Mesothelial cell of epicardium (in vitro differentiated cells): ENCODE data around the gene INSL3. TPM values are rescaled to one million over a fixed set of nuclear protein-coding genes. Genes with fewer than 3 reads are reported as not detected.
A peak's percentile ranks its signal among the peaks of the same experiment; 100 is the strongest.

Experiments
- DNase-seq, 2 experiments: peaks; one replicate each; pipeline ENCODE4 v3.0.0; 2021; ENCODE audit warnings: low spot score in 2 of 2; ENCODE audit not compliant: unreplicated experiment in 2 of 2
- H3K27ac Mint-ChIP-seq: 2 replicates; pipeline ENCODE4 v1.8.0; 2021; ENCODE audit warnings: mixed read lengths
- H3K27me3 Mint-ChIP-seq: 2 replicates; pipeline ENCODE4 v1.8.0; 2021; ENCODE audit warnings: low read depth, mixed read lengths
- H3K36me3 Mint-ChIP-seq: 2 replicates; pipeline ENCODE4 v1.8.0; 2021; ENCODE audit warnings: mixed read lengths
- H3K4me1 Mint-ChIP-seq: 2 replicates; pipeline ENCODE4 v1.8.0; 2021; ENCODE audit warnings: mixed read lengths
- H3K4me3 Mint-ChIP-seq: 2 replicates; pipeline ENCODE4 v1.8.0; 2021; ENCODE audit warnings: mild to moderate bottlenecking, moderate library complexity, mixed read lengths
- H3K9me3 Mint-ChIP-seq: 2 replicates; pipeline ENCODE4 v1.8.0; 2021; ENCODE audit warnings: mixed read lengths
- total RNA-seq: library from RNA; stranded (reverse); gene quantifications from 3 replicates; pipeline ENCODE4 v1.2.1, GENCODE V29; 2021
- TF ChIP-seq, protein P1 (sequence below): fragments of 200-600 bp; sonication (generic); IDR thresholded peaks from one replicate; pipeline ENCODE4 v1.5.0; 2021; ENCODE audit warnings: antibody characterized with exemption; ENCODE audit not compliant: unreplicated experiment

Gene INSL3
- total RNA-seq, 1 donor from 2014 or later: 0.92 TPM

DNA sequence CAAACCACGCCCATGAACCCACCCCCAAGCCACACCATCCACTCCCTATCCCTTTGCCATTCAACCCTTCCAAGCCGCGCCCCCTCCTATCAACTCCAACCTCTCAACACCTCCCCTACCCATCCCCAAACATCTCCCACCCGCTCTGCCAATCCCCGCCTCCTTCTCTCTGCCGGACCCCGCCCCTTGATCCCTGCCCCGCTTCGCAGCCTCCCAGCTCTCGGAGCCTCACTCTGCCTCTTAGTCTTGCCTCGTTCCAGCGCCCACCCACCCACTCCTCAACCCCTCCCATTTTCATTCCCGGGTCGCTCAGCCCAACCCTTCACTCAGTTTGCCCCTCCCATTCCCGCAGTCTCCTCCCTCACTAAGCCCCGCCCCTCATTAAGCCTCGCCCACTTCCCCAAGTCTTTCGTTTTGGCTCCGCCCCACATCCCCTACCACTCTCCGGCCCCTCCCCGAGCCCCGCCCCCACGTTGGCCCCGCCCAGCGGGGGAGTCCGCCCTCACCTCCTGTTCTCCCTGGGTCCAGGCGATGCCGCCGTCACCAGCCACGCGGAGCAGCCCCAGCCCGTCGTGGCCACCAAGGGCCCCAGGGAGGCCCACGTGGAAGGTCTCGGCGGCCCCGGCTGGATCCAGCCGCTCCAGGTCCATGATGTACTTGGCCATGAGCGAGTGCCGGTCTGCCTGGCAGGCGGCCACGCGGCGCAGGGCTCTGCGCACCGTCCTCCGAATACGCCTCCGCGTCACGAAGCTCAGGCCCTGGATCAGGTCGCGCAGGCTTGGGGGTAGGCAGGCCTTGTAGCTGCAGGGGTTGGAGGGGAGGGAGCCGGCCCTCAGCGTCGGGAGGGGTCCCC, 20.7 kb upstream of the INSL3 start:
- Mint-ChIP-seq H3K4me3 (peak overlapping the region; percentile 62), H3K27ac (peak overlapping the region; percentile 12), H3K27me3 (peaks cover 51% of the 10 kb centered on the region), H3K36me3 (no peaks in the 10 kb centered on the region), H3K9me3 (no peaks in the 10 kb centered on the region), H3K4me1 (peaks cover 3% of the 10 kb centered on the region)
- DNase-seq: peak; percentile 88 to 89
- TF ChIP-seq, protein P1, sequence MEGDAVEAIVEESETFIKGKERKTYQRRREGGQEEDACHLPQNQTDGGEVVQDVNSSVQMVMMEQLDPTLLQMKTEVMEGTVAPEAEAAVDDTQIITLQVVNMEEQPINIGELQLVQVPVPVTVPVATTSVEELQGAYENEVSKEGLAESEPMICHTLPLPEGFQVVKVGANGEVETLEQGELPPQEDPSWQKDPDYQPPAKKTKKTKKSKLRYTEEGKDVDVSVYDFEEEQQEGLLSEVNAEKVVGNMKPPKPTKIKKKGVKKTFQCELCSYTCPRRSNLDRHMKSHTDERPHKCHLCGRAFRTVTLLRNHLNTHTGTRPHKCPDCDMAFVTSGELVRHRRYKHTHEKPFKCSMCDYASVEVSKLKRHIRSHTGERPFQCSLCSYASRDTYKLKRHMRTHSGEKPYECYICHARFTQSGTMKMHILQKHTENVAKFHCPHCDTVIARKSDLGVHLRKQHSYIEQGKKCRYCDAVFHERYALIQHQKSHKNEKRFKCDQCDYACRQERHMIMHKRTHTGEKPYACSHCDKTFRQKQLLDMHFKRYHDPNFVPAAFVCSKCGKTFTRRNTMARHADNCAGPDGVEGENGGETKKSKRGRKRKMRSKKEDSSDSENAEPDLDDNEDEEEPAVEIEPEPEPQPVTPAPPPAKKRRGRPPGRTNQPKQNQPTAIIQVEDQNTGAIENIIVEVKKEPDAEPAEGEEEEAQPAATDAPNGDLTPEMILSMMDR: no peak

DNA sequence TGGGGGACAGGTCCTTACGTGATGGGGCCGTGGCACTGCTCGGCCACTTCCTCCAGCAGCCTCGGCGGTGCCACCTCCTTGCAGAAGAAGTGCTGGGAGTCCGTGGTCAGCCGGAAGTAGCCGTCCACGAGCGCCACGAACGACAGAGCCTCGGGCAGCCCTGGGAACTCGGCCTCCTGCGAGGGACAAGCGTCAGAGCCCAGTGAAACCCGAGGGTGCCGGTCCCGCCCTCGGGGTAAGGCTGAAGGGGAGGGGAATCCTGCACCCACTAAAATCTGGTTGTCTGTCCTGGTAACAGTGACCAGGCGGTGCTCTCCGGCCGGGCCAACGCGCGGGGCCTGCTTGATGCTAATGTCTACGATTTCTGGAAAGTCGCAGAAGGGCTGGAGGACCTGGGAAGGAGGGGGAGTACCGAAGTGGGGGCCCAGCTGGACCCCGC, 20.1 kb upstream of the INSL3 start:
- Mint-ChIP-seq H3K4me1 (peaks cover 3% of the 10 kb centered on the region), H3K36me3 (no peaks in the 10 kb centered on the region), H3K4me3 (peak overlapping the region; percentile 62), H3K9me3 (no peaks in the 10 kb centered on the region), H3K27me3 (peaks cover 55% of the 10 kb centered on the region), H3K27ac (peak overlapping the region; percentile 12)
- DNase-seq: no peak
- TF ChIP-seq, protein P1: no peak

DNA sequence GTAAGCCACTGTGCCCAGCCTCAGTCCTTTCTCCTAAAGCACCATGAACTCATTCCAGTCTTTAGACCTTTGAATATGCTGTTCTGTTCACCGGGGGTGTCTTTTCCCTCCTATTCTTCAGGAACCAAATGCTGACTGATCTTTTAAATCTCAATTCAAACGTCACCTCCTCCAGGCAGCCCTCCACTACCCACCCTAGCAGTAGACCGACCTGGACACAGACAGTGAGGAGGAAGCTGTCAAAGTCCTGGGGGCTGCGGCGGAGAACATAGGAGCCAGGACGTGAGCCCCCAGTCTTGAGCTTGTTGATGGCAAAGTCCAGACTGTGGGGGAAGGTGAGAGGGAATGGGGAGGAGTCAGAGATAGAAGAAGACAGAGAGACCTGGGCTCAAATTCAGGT, 18.7 kb upstream of the INSL3 start:
- Mint-ChIP-seq H3K4me3 (no peak overlapping the region), H3K27ac (no peak overlapping the region), H3K4me1 (peaks cover 3% of the 10 kb centered on the region), H3K36me3 (no peaks in the 10 kb centered on the region), H3K27me3 (peaks cover 56% of the 10 kb centered on the region), H3K9me3 (no peaks in the 10 kb centered on the region)
- no peak for DNase-seq
- TF ChIP-seq, protein P1: no peak

DNA sequence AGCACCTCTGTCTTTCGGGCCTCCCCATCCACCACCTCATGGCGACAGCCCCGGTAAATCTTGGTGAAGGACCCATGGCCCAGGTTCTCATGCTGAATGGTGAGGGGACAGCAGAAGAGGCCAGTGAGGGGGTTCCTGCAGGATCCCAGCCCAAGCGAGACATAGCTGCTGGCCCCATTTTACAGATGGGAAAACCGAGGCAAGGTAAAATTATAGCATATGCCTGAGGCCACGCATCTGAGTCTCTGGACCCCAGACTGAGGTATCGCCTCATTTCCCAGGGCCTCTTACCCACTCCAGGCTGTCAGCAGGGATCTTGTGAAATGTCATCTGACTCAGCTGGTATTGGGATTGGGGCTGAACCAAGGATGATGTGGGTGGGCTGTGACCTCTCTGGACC, 16.7 kb upstream of the INSL3 start:
- Mint-ChIP-seq H3K27ac (no peak overlapping the region), H3K36me3 (no peaks in the 10 kb centered on the region), H3K27me3 (peaks cover 43% of the 10 kb centered on the region), H3K4me3 (no peak overlapping the region), H3K4me1 (peaks cover 3% of the 10 kb centered on the region), H3K9me3 (no peaks in the 10 kb centered on the region)
- no peak for DNase-seq
- TF ChIP-seq, protein P1: no peak

DNA sequence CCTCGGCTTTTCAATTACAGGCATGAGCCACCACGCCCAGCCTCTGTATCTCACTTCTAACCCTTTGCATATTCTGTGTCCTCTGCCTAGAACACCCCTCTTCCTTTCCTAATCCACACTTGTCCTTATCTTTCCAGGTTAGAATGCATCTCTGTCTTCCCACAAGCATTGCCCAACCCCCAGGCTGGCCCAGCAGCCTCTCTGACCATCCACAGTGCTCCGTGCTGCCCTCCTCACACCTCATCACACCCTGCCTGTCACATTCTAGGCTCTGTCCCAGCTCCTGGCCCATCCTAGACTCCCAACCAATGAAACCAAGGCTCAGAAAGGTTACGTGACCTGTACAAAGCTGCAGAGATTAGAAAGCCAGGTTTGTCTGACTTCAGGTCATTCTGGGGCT, 15.2 kb upstream of the INSL3 start:
- Mint-ChIP-seq H3K9me3 (no peaks in the 10 kb centered on the region), H3K36me3 (no peaks in the 10 kb centered on the region), H3K4me3 (no peak overlapping the region), H3K4me1 (peaks cover 3% of the 10 kb centered on the region), H3K27ac (no peak overlapping the region), H3K27me3 (peaks cover 39% of the 10 kb centered on the region)
- TF ChIP-seq, protein P1: no peak
- no peak for DNase-seq
